GM10248 (cell line): ENCODE data around the gene SLC38A3.

Experiments used
- CTCF ChIA-PET: fragments of 300-600 bp; sonication (Branson Sonifier 250); formaldehyde crosslinking; extraction: SDS; loops from one replicate; lab custom pipeline; 2021; ENCODE audit warnings: antibody characterized with exemption; lab: Yijun Ruan, JAX
- POLR2A ChIA-PET: fragments of 350-650 bp; sonication (Branson Sonifier 250); formaldehyde crosslinking; extraction: SDS; loops from one replicate; lab custom pipeline; 2020; ENCODE audit warnings: antibody characterized with exemption; lab: Yijun Ruan, JAX
- DNase-seq: peaks from one replicate; pipeline ENCODE4 v3.0.0; 2012; ENCODE audit errors: extremely low spot score
- CTCF ChIP-seq: IDR thresholded peaks from 2 replicates; pipeline ENCODE4 v1.5.1; 2012; ENCODE audit warnings: mild to moderate bottlenecking, low read depth; ENCODE audit errors: extremely low read depth, missing control alignments, control extremely low read depth

The SLC38A3 gene

GRCh38 chr3:50164984-50165909 is 39.8 kb upstream of the SLC38A3 start:
- DNase-seq: no peak
- TF ChIP-seq CTCF: no peak
- ChIA-PET CTCF (interaction anchor here (0.9 to 1.0 kb wide), 4 partner anchors 17 to 46 kb away, joined by 3 read pairs; no protein-coding TSS in a partner anchor), POLR2A (no interaction called here)

- ChIA-PET POLR2A (no interaction called here), CTCF (interaction anchor here (0.9 to 1.4 kb wide), 4 partner anchors 10 to 47 kb away, joined by 3 read pairs; no protein-coding TSS in a partner anchor)
- no peak for DNase-seq
- no peak for TF ChIP-seq CTCF
Observed at GRCh38 chr3:50165910-50166538, 39.0 kb upstream of the SLC38A3 start.

GRCh38 chr3:50166620-50167019 is 38.5 kb upstream of the SLC38A3 start:
- ChIA-PET CTCF (interaction anchor here (1.4 kb wide), 1 partner anchor 10 kb away, joined by 3 read pairs; no protein-coding TSS in a partner anchor), POLR2A (no interaction called here)
- TF ChIP-seq CTCF: no peak
- DNase-seq: no peak

GRCh38 chr3:50167069-50167840 is 37.8 kb upstream of the SLC38A3 start:
- ChIA-PET POLR2A (no interaction called here), CTCF (interaction anchor here (1.4 kb wide), 1 partner anchor 11 kb away, joined by 3 read pairs; no protein-coding TSS in a partner anchor)
- no peak for TF ChIP-seq CTCF
- DNase-seq: no peak

GRCh38 chr3:50167841-50168209 is 37.2 kb upstream of the SLC38A3 start:
- ChIA-PET POLR2A (no interaction called here), CTCF (no interaction called here)
- TF ChIP-seq CTCF: no peak

GRCh38 chr3:50168388-50168787 is 36.7 kb upstream of the SLC38A3 start:
- TF ChIP-seq CTCF: no peak
- no peak for DNase-seq
- CTCF ChIA-PET: no interaction called here
- POLR2A ChIA-PET: no interaction called here

More at GRCh38 chr3:50167841-50168209, 37.2 kb upstream of the SLC38A3 start:
- no peak for DNase-seq
